Activated naive CD4-positive, alpha-beta T cell treated with anti-CD3 and anti-CD28 coated beads, Interleukin-2, amount 10 ng/mL, durations not matched to agents 7 days and 5 days (primary cell): ENCODE measurements around the gene TMEM260.
"Not testable (repeated sequence)": the region's sequence is repeated elsewhere in the genome, so short reads cannot be mapped to it uniquely, and the experiment has no call there.

Experiments used
- CTCF ChIA-PET: fragments of 350-600 bp; sonication (Branson Sonifier 250); formaldehyde crosslinking; loops from one replicate; lab custom pipeline; 2021; ENCODE audit warnings: antibody characterized with exemption; lab: Charles Lee
- DNase-seq: peaks from one replicate; pipeline ENCODE4 v3.0.0-alpha.2; 2020
- H3K27ac Mint-ChIP-seq: one replicate; pipeline ENCODE4 v1.8.0; 2021; ENCODE audit warnings: mild to moderate bottlenecking, moderate library complexity, mixed read lengths
- H3K27me3 Mint-ChIP-seq: one replicate; pipeline ENCODE4 v1.8.0; 2021; ENCODE audit warnings: mild to moderate bottlenecking, mixed read lengths
- H3K36me3 Mint-ChIP-seq: one replicate; pipeline ENCODE4 v1.8.0; 2021; ENCODE audit warnings: mixed read lengths
- H3K4me1 Mint-ChIP-seq: one replicate; pipeline ENCODE4 v1.8.0; 2021; ENCODE audit warnings: mixed read lengths
- H3K4me3 Mint-ChIP-seq: one replicate; pipeline ENCODE4 v1.8.0; 2021; ENCODE audit warnings: mild to moderate bottlenecking, moderate library complexity, mixed read lengths
- H3K9me3 Mint-ChIP-seq: one replicate; pipeline ENCODE4 v1.8.0; 2021; ENCODE audit warnings: mixed read lengths

Gene TMEM260

DNA sequence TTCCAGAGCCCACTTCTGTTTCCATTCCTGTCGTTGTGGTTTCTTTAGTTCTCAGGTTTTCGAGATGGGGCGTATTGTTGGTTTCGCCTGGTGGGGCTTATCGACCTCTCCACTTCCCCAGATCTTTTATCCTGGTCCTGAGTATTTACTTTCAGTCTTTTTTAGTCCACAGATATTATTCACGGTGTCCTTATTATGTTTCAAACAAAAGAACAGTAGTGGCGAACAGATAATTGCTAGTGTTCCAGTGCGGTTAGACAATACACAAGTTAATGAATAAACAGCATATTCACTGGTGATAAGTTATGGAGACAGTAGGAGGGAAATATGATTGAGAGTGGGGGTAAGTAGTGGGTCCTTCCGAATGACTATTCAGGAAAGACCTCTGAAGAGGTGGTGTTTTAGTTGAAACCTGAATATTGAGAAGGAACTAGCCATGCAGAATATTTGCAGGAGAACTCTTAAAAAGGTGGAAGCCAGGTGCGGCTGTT is 668 bp downstream of the TMEM260 start:
- peaks cover 27% of the 10 kb centered on the region for H3K4me1 Mint-ChIP-seq
- peak overlapping the region; percentile 92 for H3K27ac Mint-ChIP-seq
- CTCF ChIA-PET, result interaction anchor here (2.1 kb wide), 1 partner anchor 10 kb away, joined by 10 read pairs; no protein-coding TSS in a partner anchor
- DNase-seq, result no peak
- peaks cover 9% of the 10 kb centered on the region for H3K36me3 Mint-ChIP-seq
- H3K4me3 Mint-ChIP-seq, result peak overlapping the region; percentile 85
- no peaks in the 10 kb centered on the region for H3K9me3 Mint-ChIP-seq
- peaks cover 7% of the 10 kb centered on the region for H3K27me3 Mint-ChIP-seq

DNA sequence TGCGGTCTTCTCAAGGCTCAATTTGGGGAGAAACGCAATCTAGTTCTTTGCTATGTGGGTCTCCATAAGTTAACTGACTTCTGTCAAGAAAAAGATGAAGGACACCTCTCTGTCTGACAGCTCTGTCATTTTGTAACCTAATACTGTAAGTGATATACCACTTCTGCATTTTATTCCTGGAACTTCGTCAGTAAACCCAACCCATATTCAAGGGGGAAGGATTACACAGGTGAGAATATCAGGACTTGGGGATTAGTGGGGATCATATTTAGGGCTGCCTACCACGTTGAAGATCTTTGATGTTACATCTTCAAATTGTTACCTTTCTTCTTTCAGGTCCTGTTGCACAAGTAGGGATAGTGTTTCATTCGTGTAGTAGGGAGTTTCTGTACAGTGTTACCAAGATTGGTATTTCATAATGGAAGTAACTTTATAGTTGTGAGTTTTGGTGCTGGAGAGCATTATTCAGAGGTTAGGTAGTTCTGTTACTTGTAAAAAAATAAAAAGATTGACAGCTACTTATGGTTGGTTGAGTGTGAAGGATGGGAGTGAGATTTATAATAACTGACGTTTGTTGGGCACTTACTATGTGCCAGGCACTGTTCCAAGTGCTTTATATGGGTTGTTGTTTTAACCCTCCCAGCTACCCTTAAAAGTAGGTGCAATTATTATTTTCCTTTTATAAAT is 1.6 kb downstream of the TMEM260 start:
- peaks cover 9% of the 10 kb centered on the region for H3K36me3 Mint-ChIP-seq
- H3K4me1 Mint-ChIP-seq, result peaks cover 27% of the 10 kb centered on the region
- no peaks in the 10 kb centered on the region for H3K9me3 Mint-ChIP-seq
- no peak overlapping the region for H3K27ac Mint-ChIP-seq
- DNase-seq, result no peak
- H3K4me3 Mint-ChIP-seq, result peak overlapping the region; percentile 13
- H3K27me3 Mint-ChIP-seq, result peaks cover 4% of the 10 kb centered on the region
- CTCF ChIA-PET, result interaction anchor here (1.1 kb wide), 1 partner anchor 602 kb away, joined by 3 read pairs; no protein-coding TSS in a partner anchor

- Mint-ChIP-seq H3K36me3 (peaks cover 10% of the 10 kb centered on the region), H3K4me1 (peaks cover 17% of the 10 kb centered on the region), H3K27ac (no peak overlapping the region), H3K27me3 (no peaks in the 10 kb centered on the region), H3K4me3 (no peak overlapping the region), H3K9me3 (no peaks in the 10 kb centered on the region)
- CTCF ChIA-PET, result interaction anchor here (0.9 kb wide), 1 partner anchor 21 kb away, joined by 3 read pairs; no protein-coding TSS in a partner anchor
- no peak for DNase-seq
These were observed 6.0 kb downstream of the TMEM260 start for GRCh38 chr14:56585461-56586084.

DNA sequence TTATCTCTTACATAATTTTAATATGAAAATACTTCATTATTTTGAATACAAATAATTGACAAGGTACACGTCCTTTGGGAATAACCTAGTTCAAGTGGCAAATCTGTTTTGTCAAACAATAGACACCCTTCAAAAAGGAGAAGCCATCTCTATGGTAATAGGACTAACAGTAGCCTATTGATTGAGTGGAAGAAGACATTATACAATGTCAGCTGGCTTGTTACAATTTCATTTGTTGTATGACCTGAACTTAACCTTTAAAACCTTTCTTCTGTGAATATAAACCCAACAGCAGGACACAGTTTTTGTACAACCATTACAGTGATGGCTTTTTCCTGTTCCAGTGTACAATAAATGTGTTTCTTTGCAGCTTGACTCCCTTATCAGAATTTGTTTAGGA is 8.1 kb downstream of the TMEM260 start:
- Mint-ChIP-seq H3K27me3 (no peaks in the 10 kb centered on the region), H3K36me3 (peaks cover 4% of the 10 kb centered on the region), H3K9me3 (no peaks in the 10 kb centered on the region), H3K27ac (no peak overlapping the region), H3K4me3 (no peak overlapping the region), H3K4me1 (peaks cover 3% of the 10 kb centered on the region)
- CTCF ChIA-PET, result no interaction called here
- no peak for DNase-seq

DNA sequence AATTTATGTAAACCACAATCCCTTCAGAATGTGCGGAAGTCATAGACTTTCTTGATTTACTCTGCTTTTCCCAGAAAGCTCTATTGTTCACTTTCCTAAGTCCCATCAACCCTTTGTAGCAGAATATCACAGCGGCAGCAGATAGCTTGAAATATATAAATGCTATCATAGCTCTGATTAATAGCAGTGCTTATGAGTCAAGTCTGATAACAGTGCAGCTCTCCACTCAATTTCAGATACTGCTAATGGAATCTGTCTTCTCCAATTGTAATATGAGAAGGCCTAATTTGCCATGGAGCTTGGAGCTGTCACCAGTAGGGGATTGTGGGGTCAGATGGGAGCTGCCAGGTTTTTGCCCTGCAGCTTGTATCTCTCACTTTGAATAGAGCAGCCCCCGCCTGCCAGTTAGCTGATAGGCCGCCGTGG is 10.9 kb downstream of the TMEM260 start:
- H3K36me3 Mint-ChIP-seq, result peaks cover 7% of the 10 kb centered on the region
- H3K27ac Mint-ChIP-seq, result no peak overlapping the region
- no peak for DNase-seq
- CTCF ChIA-PET, result interaction anchor here (2.1 kb wide), 1 partner anchor 11 kb away, joined by 10 read pairs; the partner anchor contains the start of gene TMEM260
- no peaks in the 10 kb centered on the region for H3K9me3 Mint-ChIP-seq
- H3K4me1 Mint-ChIP-seq, result no peaks in the 10 kb centered on the region
- H3K4me3 Mint-ChIP-seq, result no peak overlapping the region
- no peaks in the 10 kb centered on the region for H3K27me3 Mint-ChIP-seq

GRCh38 chr14:56592746-56593544 is 13.3 kb downstream of the TMEM260 start:
- no peak for DNase-seq
- Mint-ChIP-seq H3K4me3 (no peak overlapping the region), H3K4me1 (no peaks in the 10 kb centered on the region), H3K36me3 (peaks cover 18% of the 10 kb centered on the region), H3K9me3 (no peaks in the 10 kb centered on the region), H3K27me3 (no peaks in the 10 kb centered on the region), H3K27ac (no peak overlapping the region)
- CTCF ChIA-PET, result no interaction called here

DNA sequence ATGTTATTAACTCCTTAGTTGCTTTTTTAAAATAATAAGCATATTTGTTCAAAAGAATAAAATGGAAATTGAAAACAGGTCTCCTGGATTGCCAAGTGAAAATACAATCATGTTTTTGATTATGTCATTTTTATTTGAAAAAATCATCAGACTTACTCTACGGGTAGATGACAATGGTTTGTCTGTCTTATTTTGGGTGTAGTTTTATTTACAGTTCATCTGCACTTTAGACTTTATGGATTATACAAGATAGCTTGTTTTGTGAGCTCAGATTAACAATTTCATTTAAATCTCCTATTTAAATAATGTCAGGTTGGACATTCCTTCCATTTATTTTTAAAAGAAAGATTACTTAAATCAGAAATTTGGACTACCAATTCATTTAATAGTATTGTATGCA is 14.8 kb downstream of the TMEM260 start:
- no peak for DNase-seq
- H3K27ac Mint-ChIP-seq, result no peak overlapping the region
- no peaks in the 10 kb centered on the region for H3K9me3 Mint-ChIP-seq
- peaks cover 21% of the 10 kb centered on the region for H3K36me3 Mint-ChIP-seq
- H3K4me3 Mint-ChIP-seq, result no peak overlapping the region
- H3K27me3 Mint-ChIP-seq, result no peaks in the 10 kb centered on the region
- no peaks in the 10 kb centered on the region for H3K4me1 Mint-ChIP-seq
- CTCF ChIA-PET, result no interaction called here

GRCh38 chr14:56598519-56598918 is 18.9 kb downstream of the TMEM260 start:
- H3K9me3 Mint-ChIP-seq, result no peaks in the 10 kb centered on the region
- CTCF ChIA-PET, result interaction anchor here (0.7 kb wide), 1 partner anchor 66 kb away, joined by 3 read pairs; no protein-coding TSS in a partner anchor
- DNase-seq, result no peak
- H3K27me3 Mint-ChIP-seq, result no peaks in the 10 kb centered on the region
- no peaks in the 10 kb centered on the region for H3K4me1 Mint-ChIP-seq
- no peak overlapping the region for H3K4me3 Mint-ChIP-seq
- peaks cover 19% of the 10 kb centered on the region for H3K36me3 Mint-ChIP-seq
- no peak overlapping the region for H3K27ac Mint-ChIP-seq

- H3K9me3 Mint-ChIP-seq, result no peaks in the 10 kb centered on the region
- H3K27me3 Mint-ChIP-seq, result no peaks in the 10 kb centered on the region
- H3K4me1 Mint-ChIP-seq, result no peaks in the 10 kb centered on the region
- H3K36me3 Mint-ChIP-seq, result peaks cover 15% of the 10 kb centered on the region
- CTCF ChIA-PET, result no interaction called here
- H3K4me3 Mint-ChIP-seq, result no peak overlapping the region
- DNase-seq, result no peak
- H3K27ac Mint-ChIP-seq, result no peak overlapping the region
These were observed 24.1 kb downstream of the TMEM260 start for GRCh38 chr14:56603648-56604047.

DNA sequence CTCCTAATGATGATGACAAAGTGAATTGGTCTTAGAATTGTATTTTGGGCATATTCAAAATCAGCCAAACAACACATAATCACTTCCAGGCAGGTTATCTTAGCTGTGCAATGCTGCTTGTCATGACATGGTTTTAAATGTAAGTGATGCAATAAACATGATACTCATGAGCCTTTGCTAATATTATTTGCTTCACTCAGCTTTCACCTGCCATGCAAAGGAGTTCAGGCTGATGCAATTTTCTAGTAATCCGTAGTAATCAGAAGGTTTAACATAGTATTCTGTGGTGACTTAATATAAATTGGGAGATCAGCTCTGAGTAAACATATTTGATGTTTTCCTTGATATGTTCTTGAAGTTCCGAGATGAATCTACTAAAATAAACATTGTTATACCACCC is 29.1 kb downstream of the TMEM260 start:
- no peak overlapping the region for H3K4me3 Mint-ChIP-seq
- no peaks in the 10 kb centered on the region for H3K27me3 Mint-ChIP-seq
- no peaks in the 10 kb centered on the region for H3K4me1 Mint-ChIP-seq
- no peaks in the 10 kb centered on the region for H3K9me3 Mint-ChIP-seq
- CTCF ChIA-PET, result no interaction called here
- peaks cover 29% of the 10 kb centered on the region for H3K36me3 Mint-ChIP-seq
- no peak overlapping the region for H3K27ac Mint-ChIP-seq
- no peak for DNase-seq

GRCh38 chr14:56611663-56612062 is 32.1 kb downstream of the TMEM260 start:
- CTCF ChIA-PET, H3K27me3 Mint-ChIP-seq, DNase-seq, H3K9me3 Mint-ChIP-seq, H3K4me3 Mint-ChIP-seq, H3K4me1 Mint-ChIP-seq, H3K27ac Mint-ChIP-seq: not testable (repeated sequence)
- peaks cover 30% of the 10 kb centered on the region for H3K36me3 Mint-ChIP-seq

DNA sequence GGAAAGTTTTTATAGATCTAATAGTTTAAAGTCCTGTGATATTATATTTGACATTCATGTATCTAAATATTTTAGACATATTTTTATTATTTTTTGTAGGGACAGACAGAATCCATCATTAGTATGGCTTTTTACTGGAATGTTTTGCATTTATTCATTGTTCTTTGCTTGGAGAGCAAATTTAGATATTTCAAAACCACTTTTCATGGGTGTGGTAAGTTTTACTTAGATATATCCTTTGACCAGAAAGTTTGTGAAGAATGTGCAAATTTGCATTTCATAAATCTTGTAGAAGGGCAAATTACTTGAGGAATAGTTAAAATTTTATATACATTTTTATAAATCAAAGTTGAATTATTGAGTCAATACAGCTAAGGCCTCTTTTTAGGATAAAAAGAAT is 37.5 kb downstream of the TMEM260 start:
- Mint-ChIP-seq H3K9me3 (no peaks in the 10 kb centered on the region), H3K4me3 (no peak overlapping the region), H3K36me3 (peaks cover 24% of the 10 kb centered on the region), H3K27ac (no peak overlapping the region), H3K4me1 (no peaks in the 10 kb centered on the region), H3K27me3 (no peaks in the 10 kb centered on the region)
- CTCF ChIA-PET, result no interaction called here
- no peak for DNase-seq

DNA sequence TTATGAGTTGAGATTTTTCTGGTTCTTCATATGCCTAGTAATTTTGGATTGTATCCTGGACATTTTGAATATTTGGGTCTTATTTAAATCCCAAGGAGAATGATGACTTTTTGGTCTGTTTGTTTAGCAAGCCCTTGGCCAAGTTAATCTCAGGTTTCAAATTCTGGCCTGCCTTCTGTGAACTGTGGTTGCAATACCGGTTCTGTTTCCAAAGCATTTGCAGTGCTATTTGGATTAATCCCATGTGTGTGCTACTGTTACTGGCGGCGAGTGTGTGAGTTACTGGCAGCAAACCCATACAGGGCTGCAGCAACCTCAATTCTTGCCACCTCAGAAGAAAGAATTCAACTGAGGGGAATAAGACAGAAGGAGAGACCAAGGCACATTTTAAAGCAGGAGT is 51.1 kb downstream of the TMEM260 start:
- DNase-seq, result no peak
- no peak overlapping the region for H3K27ac Mint-ChIP-seq
- no peaks in the 10 kb centered on the region for H3K4me1 Mint-ChIP-seq
- peaks cover 59% of the 10 kb centered on the region for H3K36me3 Mint-ChIP-seq
- no peaks in the 10 kb centered on the region for H3K27me3 Mint-ChIP-seq
- H3K4me3 Mint-ChIP-seq, result no peak overlapping the region
- CTCF ChIA-PET, result no interaction called here
- peaks cover 12% of the 10 kb centered on the region for H3K9me3 Mint-ChIP-seq

DNA sequence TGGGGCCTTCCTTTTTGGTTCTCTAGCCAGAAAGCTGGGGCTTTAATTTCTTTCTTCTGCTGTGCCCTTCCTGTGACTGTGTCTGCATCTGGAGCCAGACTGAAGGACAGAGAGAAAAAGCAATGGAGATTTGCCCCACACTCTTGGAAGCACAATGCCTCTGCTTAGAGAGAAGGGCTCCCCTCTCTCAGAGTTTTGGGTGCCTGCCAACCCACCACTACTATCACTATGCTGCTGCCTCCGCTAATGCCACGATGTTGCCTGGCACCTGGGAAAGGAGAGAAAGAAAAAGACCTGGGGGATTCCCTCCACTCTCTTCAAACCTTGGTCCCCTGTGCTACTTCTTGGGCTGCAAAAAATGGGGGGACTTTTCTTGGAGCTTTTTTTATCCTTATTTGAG is 52.6 kb downstream of the TMEM260 start:
- H3K4me1 Mint-ChIP-seq, result no peaks in the 10 kb centered on the region
- no peaks in the 10 kb centered on the region for H3K27me3 Mint-ChIP-seq
- H3K36me3 Mint-ChIP-seq, result peaks cover 70% of the 10 kb centered on the region
- H3K4me3 Mint-ChIP-seq, result no peak overlapping the region
- no peak for DNase-seq
- CTCF ChIA-PET, result no interaction called here
- peaks cover 12% of the 10 kb centered on the region for H3K9me3 Mint-ChIP-seq
- H3K27ac Mint-ChIP-seq, result no peak overlapping the region
